Measurements from ENCODE around the gene GRK5. TPM values are rescaled to one million over a fixed set of nuclear protein-coding genes. Genes with fewer than 3 reads are reported as not detected.
"Not testable (repeated sequence)": the region's sequence is repeated elsewhere in the genome, so short reads cannot be mapped to it uniquely, and the experiment has no call there.

GRK5 gene
- total RNA-seq, 1 donor from 2014 or later, result 52.8 TPM

- Histone ChIP-seq H3K4me3 (peak overlapping the region; percentile 85), H3K27ac (replicated peaks) (peak overlapping the region; percentile 96), H3K9me3 (replicated peaks) (no peaks in the 10 kb centered on the region), H3K27me3 (ENCODE audit: low read depth) (no peaks in the 10 kb centered on the region), H3K4me1 (peaks cover 29% of the 10 kb centered on the region), H3K36me3 (peaks cover 31% of the 10 kb centered on the region)
- no peak for DNase-seq
- intact Hi-C loops (cut with micrococcal nuclease), result no loop called here
- TF ChIP-seq CTCF (IDR thresholded peaks at IDR 0.05; ENCODE audit: borderline replicate concordance), result no peak
Observed at GRCh38 chr10:119177708-119178371, 29.5 kb upstream of the GRK5 start.

GRCh38 chr10:119178372-119179119, 28.8 kb upstream of the GRK5 start, which contains the start of gene PRDX3:
TSS of gene PRDX3 (minus strand) at chr10:119178812. CDS start at chr10:119178790, 22 bp downstream.
- peak; percentile 40 for TF ChIP-seq CTCF (IDR thresholded peaks at IDR 0.05; ENCODE audit: borderline replicate concordance)
- Histone ChIP-seq H3K9me3 (replicated peaks) (no peaks in the 10 kb centered on the region), H3K36me3 (peaks cover 24% of the 10 kb centered on the region), H3K4me3 (peak within 1 kb of the TSS; percentile 85), H3K27ac (replicated peaks) (peak within 1 kb of the TSS; percentile 96), H3K27me3 (ENCODE audit: low read depth) (no peaks in the 10 kb centered on the region), H3K4me1 (peaks cover 29% of the 10 kb centered on the region)
- intact Hi-C loops (cut with micrococcal nuclease), result no loop called here
- peak; percentile 96 for DNase-seq

GRCh38 chr10:119180850-119181400, 26.4 kb upstream of the GRK5 start:
- intact Hi-C loops (cut with micrococcal nuclease); H3K9me3 ChIP-seq (replicated peaks): not testable (repeated sequence)

GRCh38 chr10:119183664-119184412, 23.5 kb upstream of the GRK5 start:
- no peaks in the 10 kb centered on the region for H3K9me3 ChIP-seq (replicated peaks)
- no peak for TF ChIP-seq CTCF (IDR thresholded peaks at IDR 0.05; ENCODE audit: borderline replicate concordance)
- DNase-seq, result no peak
- intact Hi-C loops (cut with micrococcal nuclease), result no loop called here
- no peaks in the 10 kb centered on the region for H3K27me3 ChIP-seq (ENCODE audit: low read depth)
- no peak overlapping the region for H3K27ac ChIP-seq (replicated peaks)
- H3K36me3 ChIP-seq, result no peaks in the 10 kb centered on the region
- no peak overlapping the region for H3K4me3 ChIP-seq
- H3K4me1 ChIP-seq, result peaks cover 6% of the 10 kb centered on the region

More at GRCh38 chr10:119180850-119181400, 26.4 kb upstream of the GRK5 start:
- DNase-seq; H3K27ac ChIP-seq (replicated peaks); H3K27me3 ChIP-seq (ENCODE audit: low read depth); H3K4me3 ChIP-seq: not testable (repeated sequence)
- peaks cover 29% of the 10 kb centered on the region for H3K4me1 ChIP-seq
- peaks cover 10% of the 10 kb centered on the region for H3K36me3 ChIP-seq

GRCh38 chr10:119189811-119190282, 17.5 kb upstream of the GRK5 start:
- Histone ChIP-seq H3K27me3 (ENCODE audit: low read depth) (no peaks in the 10 kb centered on the region), H3K36me3 (no peaks in the 10 kb centered on the region), H3K9me3 (replicated peaks) (no peaks in the 10 kb centered on the region), H3K27ac (replicated peaks) (no peak overlapping the region), H3K4me3 (no peak overlapping the region), H3K4me1 (no peaks in the 10 kb centered on the region)
- intact Hi-C loops (cut with micrococcal nuclease), result no loop called here
- no peak for DNase-seq
- no peak for TF ChIP-seq CTCF (IDR thresholded peaks at IDR 0.05; ENCODE audit: borderline replicate concordance)

Data from left ventricle myocardium inferior (tissue), 1 donor.